GM23338 (cell line): ENCODE data around the gene KLHL12.

Source experiments
- CREB1 ChIP-seq: fragments of 250-450 bp; sonication (Bioruptor Pico); IDR thresholded peaks from 2 replicates; pipeline ENCODE4 v1.5.0; 2020; ENCODE audit warnings: low read depth, mild to moderate bottlenecking, moderate library complexity
- CTCF ChIP-seq, 2 experiments: fragments of 200-600 bp in 1 of 2; sonication (generic) in 1 of 2; conservative IDR thresholded peaks; 2 replicates each; pipeline versions ENCODE4 v1.5.1 to v1.6.1; 2016 to 2017; ENCODE audit warnings: antibody characterized with exemption in 2 of 2, low read depth in 2 of 2, mild to moderate bottlenecking in 2 of 2, moderate library complexity in 1 of 2
- EZH2 ChIP-seq: fragments of 200-600 bp; sonication (generic); IDR thresholded peaks from one replicate; pipeline ENCODE4 v1.8.0; 2017; ENCODE audit warnings: antibody characterized with exemption, mild to moderate bottlenecking, low read depth; ENCODE audit not compliant: unreplicated experiment
- JUNB ChIP-seq: IDR thresholded peaks from one replicate; pipeline ENCODE4 v1.6.1; 2016; ENCODE audit warnings: antibody characterized with exemption; ENCODE audit not compliant: unreplicated experiment
- POLR2AphosphoS5 ChIP-seq: IDR thresholded peaks from 2 replicates; pipeline ENCODE4 v1.6.1; 2016; ENCODE audit warnings: antibody characterized with exemption, low read depth
- REST ChIP-seq: IDR thresholded peaks from one replicate; pipeline ENCODE4 v1.6.1; 2018; ENCODE audit warnings: antibody characterized with exemption; ENCODE audit not compliant: unreplicated experiment
- ZNF114 ChIP-seq: fragments of 250-450 bp; sonication (Bioruptor Pico); IDR thresholded peaks from 2 replicates; pipeline ENCODE4 v1.5.0; 2020; ENCODE audit warnings: mild to moderate bottlenecking, moderate library complexity

- no peak for TF ChIP-seq POLR2AphosphoS5
- no peak for TF ChIP-seq EZH2
- no peak for TF ChIP-seq CTCF (conservative IDR thresholded peaks at IDR 0.05; ENCODE audit: low read depth in 2 of 2)
- no peak for TF ChIP-seq ZNF114 (CRISPR knock-in tag)
- no peak for TF ChIP-seq JUNB
- TF ChIP-seq REST = no peak
- TF ChIP-seq CREB1 (CRISPR knock-in tag) = no peak
Observed at GRCh38 chr1:202890392-202890791, 36.6 kb downstream of the KLHL12 start.
